Peyer's patch (tissue), 4 donors: ENCODE data around the gene HTRA1.

Experiments used
- CTCF ChIP-seq, 6 experiments: fragments of 450-650 bp in 4 of 6; fragments of 200-600 bp in 2 of 6; sonication (generic) in 1 of 6; IDR thresholded peaks; one replicate each; pipeline ENCODE4 v1.5.1; 2017 to 2019; ENCODE audit warnings: antibody characterized with exemption in 6 of 6, mild to moderate bottlenecking in 3 of 6, moderate library complexity in 1 of 6
- POLR2A ChIP-seq, 2 donors: fragments of 450-650 bp; IDR thresholded peaks; one replicate each; pipeline ENCODE4 v1.5.1; 2017; ENCODE audit warnings: antibody characterized with exemption in 2 of 2, mild to moderate bottlenecking in 2 of 2, moderate library complexity in 2 of 2

- no peak for TF ChIP-seq CTCF (IDR thresholded peaks at IDR 0.05)
- TF ChIP-seq POLR2A (IDR thresholded peaks at IDR 0.05), result no peak
Measured at GRCh38 chr10:122424059-122424458, 37.3 kb upstream of the HTRA1 start.
